Measurements from ENCODE around the gene TTYH1.

The TTYH1 gene

DNA sequence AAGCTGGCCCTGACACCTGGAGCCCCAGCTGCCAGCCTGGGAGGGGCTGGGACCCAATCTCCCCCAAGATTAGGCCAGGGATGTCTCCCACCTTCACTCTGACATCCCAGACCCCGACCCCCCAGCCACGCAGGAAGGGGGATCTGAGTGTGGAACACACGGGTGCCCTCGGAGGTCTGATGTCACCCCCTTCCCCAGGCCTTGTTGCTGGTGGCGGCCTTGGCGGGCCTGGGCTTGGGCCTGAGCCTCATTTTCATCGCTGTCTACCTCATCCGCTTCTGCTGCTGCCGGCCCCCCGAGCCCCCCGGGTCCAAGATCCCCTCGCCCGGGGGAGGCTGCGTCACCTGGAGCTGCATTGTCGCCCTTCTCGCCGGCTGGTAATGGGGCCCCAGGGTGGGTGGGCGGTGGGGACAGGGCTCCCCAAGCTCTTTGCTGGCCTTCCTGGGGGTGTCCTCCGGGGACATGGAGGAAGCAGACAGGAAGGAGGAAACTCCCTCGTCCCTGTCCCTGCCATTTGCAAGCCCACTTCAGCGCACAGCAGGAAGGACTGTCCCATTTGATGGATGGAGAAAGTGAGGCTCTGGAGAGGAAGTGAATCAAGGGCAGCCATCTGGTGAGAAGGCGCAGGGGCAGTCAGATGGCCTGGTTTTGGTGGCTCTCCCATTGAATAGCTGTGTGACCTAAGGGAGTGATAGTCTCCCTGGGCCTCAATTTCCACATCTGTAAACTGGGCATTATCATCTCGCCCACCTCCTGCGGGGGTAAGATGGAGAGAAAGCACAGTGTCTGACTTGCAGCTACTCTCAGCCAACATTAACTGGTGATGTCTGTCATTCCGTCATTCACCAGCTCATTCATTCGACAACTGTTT, 3.9 kb downstream of the TTYH1 start:
- TF ChIP-seq, protein P1, sequence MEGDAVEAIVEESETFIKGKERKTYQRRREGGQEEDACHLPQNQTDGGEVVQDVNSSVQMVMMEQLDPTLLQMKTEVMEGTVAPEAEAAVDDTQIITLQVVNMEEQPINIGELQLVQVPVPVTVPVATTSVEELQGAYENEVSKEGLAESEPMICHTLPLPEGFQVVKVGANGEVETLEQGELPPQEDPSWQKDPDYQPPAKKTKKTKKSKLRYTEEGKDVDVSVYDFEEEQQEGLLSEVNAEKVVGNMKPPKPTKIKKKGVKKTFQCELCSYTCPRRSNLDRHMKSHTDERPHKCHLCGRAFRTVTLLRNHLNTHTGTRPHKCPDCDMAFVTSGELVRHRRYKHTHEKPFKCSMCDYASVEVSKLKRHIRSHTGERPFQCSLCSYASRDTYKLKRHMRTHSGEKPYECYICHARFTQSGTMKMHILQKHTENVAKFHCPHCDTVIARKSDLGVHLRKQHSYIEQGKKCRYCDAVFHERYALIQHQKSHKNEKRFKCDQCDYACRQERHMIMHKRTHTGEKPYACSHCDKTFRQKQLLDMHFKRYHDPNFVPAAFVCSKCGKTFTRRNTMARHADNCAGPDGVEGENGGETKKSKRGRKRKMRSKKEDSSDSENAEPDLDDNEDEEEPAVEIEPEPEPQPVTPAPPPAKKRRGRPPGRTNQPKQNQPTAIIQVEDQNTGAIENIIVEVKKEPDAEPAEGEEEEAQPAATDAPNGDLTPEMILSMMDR (IDR thresholded peaks at IDR 0.05; ENCODE audit: low read depth, low read length), result no peak
- no peak for DNase-seq (ENCODE audit: low read depth, low spot score)
- H3K4me3 ChIP-seq (ENCODE audit: low read depth, low read length), result no peak overlapping the region
- in situ Hi-C loops (cut with HindIII; ENCODE audit: low sequenced_read_pairs), result no loop called here

GRCh38 chr19:54420068-54420382, 4.8 kb downstream of the TTYH1 start:
- TF ChIP-seq, protein P1 (IDR thresholded peaks at IDR 0.05; ENCODE audit: low read depth, low read length), result no peak
- in situ Hi-C loops (cut with HindIII; ENCODE audit: low sequenced_read_pairs), result no loop called here
- DNase-seq (ENCODE audit: low read depth, low spot score), result no peak
- no peak overlapping the region for H3K4me3 ChIP-seq (ENCODE audit: low read depth, low read length)

- no peak for DNase-seq (ENCODE audit: low read depth, low spot score)
- TF ChIP-seq, protein P1 (IDR thresholded peaks at IDR 0.05; ENCODE audit: low read depth, low read length), result no peak
- no peak overlapping the region for H3K4me3 ChIP-seq (ENCODE audit: low read depth, low read length)
- in situ Hi-C loops (cut with HindIII; ENCODE audit: low sequenced_read_pairs), result no loop called here
Measured at GRCh38 chr19:54420383-54421168, 5.3 kb downstream of the TTYH1 start.

- DNase-seq (ENCODE audit: low read depth, low spot score), result no peak
- TF ChIP-seq, protein P1 (IDR thresholded peaks at IDR 0.05; ENCODE audit: low read depth, low read length), result no peak
- no peak overlapping the region for H3K4me3 ChIP-seq (ENCODE audit: low read depth, low read length)
- in situ Hi-C loops (cut with HindIII; ENCODE audit: low sequenced_read_pairs), result no loop called here
Measured at GRCh38 chr19:54421169-54421516, 5.9 kb downstream of the TTYH1 start.

DNA sequence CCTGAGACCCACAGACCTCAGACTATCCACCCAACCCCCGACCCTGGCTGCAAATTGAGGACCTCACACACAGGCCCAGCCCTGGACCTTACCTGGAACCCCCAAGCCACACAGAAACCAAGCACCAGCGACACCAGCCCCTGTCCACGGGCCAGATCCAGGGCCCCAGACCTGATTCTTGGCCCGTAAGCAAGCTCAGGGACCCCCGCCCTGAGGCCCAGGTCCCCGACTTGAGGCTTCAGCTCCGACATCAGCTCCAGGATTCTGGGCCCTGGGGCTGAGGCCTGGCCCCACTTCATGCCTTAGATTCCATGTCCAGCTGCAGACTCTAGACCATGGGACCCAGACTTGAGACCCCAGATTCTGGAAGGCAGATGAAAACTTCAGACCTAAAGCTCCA, 6.3 kb downstream of the TTYH1 start:
- H3K4me3 ChIP-seq (ENCODE audit: low read depth, low read length), result no peak overlapping the region
- TF ChIP-seq, protein P1 (IDR thresholded peaks at IDR 0.05; ENCODE audit: low read depth, low read length), result no peak
- DNase-seq (ENCODE audit: low read depth, low spot score), result no peak
- in situ Hi-C loops (cut with HindIII; ENCODE audit: low sequenced_read_pairs), result no loop called here

DNA sequence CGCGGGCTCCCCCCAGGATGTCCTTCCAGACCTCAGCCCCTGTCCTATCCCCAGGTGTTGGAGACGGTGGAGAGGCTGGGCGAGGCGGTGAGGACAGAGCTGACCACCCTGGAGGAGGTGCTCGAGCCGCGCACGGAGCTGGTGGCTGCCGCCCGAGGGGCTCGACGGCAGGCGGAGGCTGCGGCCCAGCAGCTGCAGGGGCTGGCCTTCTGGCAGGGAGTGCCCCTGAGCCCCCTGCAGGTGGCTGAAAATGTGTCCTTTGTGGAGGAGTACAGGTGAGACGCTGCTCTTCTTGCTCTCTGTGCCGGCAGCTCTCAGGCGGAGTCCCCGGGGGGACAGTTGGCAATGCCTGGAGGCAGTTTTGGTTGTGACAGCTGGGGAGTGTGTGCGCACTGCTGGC, 6.9 kb downstream of the TTYH1 start:
- no peak overlapping the region for H3K4me3 ChIP-seq (ENCODE audit: low read depth, low read length)
- in situ Hi-C loops (cut with HindIII; ENCODE audit: low sequenced_read_pairs), result no loop called here
- DNase-seq (ENCODE audit: low read depth, low spot score), result no peak
- TF ChIP-seq, protein P1 (IDR thresholded peaks at IDR 0.05; ENCODE audit: low read depth, low read length), result no peak

Measured in astrocyte of the spinal cord (primary cell).